Measurements from ENCODE around the gene TBR1.
A peak's percentile ranks its signal among the peaks of the same experiment; 100 is the strongest.

The TBR1 gene

GRCh38 chr2:161409308-161409907, 6.7 kb upstream of the TBR1 start:
- POLR2A ChIA-PET (ENCODE audit: low non-redundant PET) = no interaction called here
- DNase-seq (ENCODE audit: low spot score) = no peak
- no peak for TF ChIP-seq CTCF (conservative IDR thresholded peaks at IDR 0.05; ENCODE audit: low read depth)
- CTCF ChIA-PET = no interaction called here
- no peak overlapping the region for H3K27ac ChIP-seq

- no peak for DNase-seq (ENCODE audit: low spot score)
- TF ChIP-seq CTCF (conservative IDR thresholded peaks at IDR 0.05; ENCODE audit: low read depth) = no peak
- ChIA-PET POLR2A (ENCODE audit: low non-redundant PET) (no interaction called here), CTCF (interaction anchor here (0.6 kb wide), 1 partner anchor 102 kb away, joined by 3 read pairs; no protein-coding TSS in a partner anchor)
- H3K27ac ChIP-seq = no peak overlapping the region
Measured at GRCh38 chr2:161412346-161412745, 3.8 kb upstream of the TBR1 start.

- ChIA-PET POLR2A (ENCODE audit: low non-redundant PET) (no interaction called here), CTCF (no interaction called here)
- DNase-seq (ENCODE audit: low spot score) = peak; percentile 25
- no peak for TF ChIP-seq CTCF (conservative IDR thresholded peaks at IDR 0.05; ENCODE audit: low read depth)
- no peak overlapping the region for H3K27ac ChIP-seq
Measured at GRCh38 chr2:161414042-161415033, 1.8 kb upstream of the TBR1 start.

- POLR2A ChIA-PET (ENCODE audit: low non-redundant PET) = no interaction called here
- CTCF ChIA-PET = interaction anchor here (0.7 kb wide), 1 partner anchor 472 kb away, joined by 3 read pairs; no protein-coding TSS in a partner anchor
- H3K27ac ChIP-seq = no peak overlapping the region
- no peak for DNase-seq (ENCODE audit: low spot score)
- TF ChIP-seq CTCF (conservative IDR thresholded peaks at IDR 0.05; ENCODE audit: low read depth) = no peak
Measured at GRCh38 chr2:161415034-161415986, 787 bp upstream of the TBR1 start.

- DNase-seq (ENCODE audit: low spot score) = no peak
- CTCF ChIA-PET = no interaction called here
- H3K27ac ChIP-seq = no peak overlapping the region
- POLR2A ChIA-PET (ENCODE audit: low non-redundant PET) = no interaction called here
- TF ChIP-seq CTCF (conservative IDR thresholded peaks at IDR 0.05; ENCODE audit: low read depth) = no peak
Measured at GRCh38 chr2:161416708-161417437, 776 bp downstream of the TBR1 start.
